ENCODE measurements around the gene RPN1. TPM values are rescaled to one million over a fixed set of nuclear protein-coding genes. Genes with fewer than 3 reads are reported as not detected.

Gene RPN1
- total and polyA plus RNA-seq, 4 donors, result 132 to 407 (median 249) TPM

DNA sequence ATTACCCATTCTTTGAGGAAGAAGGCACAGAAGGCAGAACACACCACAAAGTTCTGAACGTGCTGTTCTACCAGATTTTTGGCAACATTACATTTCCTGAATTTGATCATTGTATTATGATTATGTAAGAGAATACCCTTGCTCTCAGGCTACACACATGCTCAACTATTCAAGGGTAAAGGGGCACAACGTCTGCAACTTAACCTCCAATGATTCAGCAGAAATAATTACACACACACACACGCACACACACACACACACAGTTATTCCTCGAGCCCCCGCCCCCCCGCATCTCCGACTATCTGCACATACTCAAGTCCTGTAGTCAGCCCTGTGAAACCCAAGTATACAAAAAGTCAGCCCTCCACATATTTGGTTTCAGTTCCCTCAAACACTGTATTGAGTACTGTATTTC is 26.8 kb downstream of the RPN1 start:
- no peak overlapping the region for H3K4me3 ChIP-seq (ENCODE audit: low read depth in 1 of 3, low read length in 3 of 3)
- no peak overlapping the region for H3K27ac ChIP-seq (ENCODE audit: low read depth in 1 of 2, low read length in 2 of 2)
- peaks cover 29 to 75% (median 48%) of the 10 kb centered on the region in 4 donors for H3K36me3 ChIP-seq (ENCODE audit: control insufficient read depth in 4 of 4, insufficient read depth in 3 of 4, low read depth in 1 of 4, low read length in 3 of 4)
- WGBS, result 64% methylated on average over 7 of the region's 7 CpGs
- peaks cover 0 to 9% (median 8%) of the 10 kb centered on the region in 4 donors for H3K4me1 ChIP-seq (ENCODE audit: control insufficient read depth in 4 of 4, insufficient read depth in 4 of 4, low read length in 3 of 4)
- H3K9me3 ChIP-seq (ENCODE audit: control insufficient read depth in 4 of 4, low read length in 3 of 4), result no peaks in the 10 kb centered on the region
- H3K27me3 ChIP-seq (ENCODE audit: control insufficient read depth in 4 of 4, insufficient read depth in 4 of 4, low read length in 3 of 4), result no peaks in the 10 kb centered on the region
- DNase-seq (ENCODE audit: low spot score), result no peak
- TF ChIP-seq FOXA2 (IDR thresholded peaks at IDR 0.05) (no peak), HNF4A (conservative IDR thresholded peaks at IDR 0.05) (no peak), NR2F2 (IDR thresholded peaks at IDR 0.05) (no peak), SP1 (IDR thresholded peaks at IDR 0.05) (peak; percentile 8)
- TF ChIP-seq, protein P1, sequence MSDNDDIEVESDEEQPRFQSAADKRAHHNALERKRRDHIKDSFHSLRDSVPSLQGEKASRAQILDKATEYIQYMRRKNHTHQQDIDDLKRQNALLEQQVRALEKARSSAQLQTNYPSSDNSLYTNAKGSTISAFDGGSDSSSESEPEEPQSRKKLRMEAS (IDR thresholded peaks at IDR 0.05), result no peak
- H3K9ac ChIP-seq (ENCODE audit: low read depth in 1 of 2, low read length in 2 of 2), result no peak overlapping the region

GRCh38 chr3:128621931-128622330 is 28.7 kb downstream of the RPN1 start:
- Histone ChIP-seq H3K9me3 (ENCODE audit: control insufficient read depth in 4 of 4, low read length in 3 of 4) (no peaks in the 10 kb centered on the region), H3K9ac (ENCODE audit: low read depth in 1 of 2, low read length in 2 of 2) (no peak overlapping the region), H3K27ac (ENCODE audit: low read depth in 1 of 2, low read length in 2 of 2) (no peak overlapping the region), H3K4me3 (ENCODE audit: low read depth in 1 of 3, low read length in 3 of 3) (no peak overlapping the region), H3K27me3 (ENCODE audit: control insufficient read depth in 4 of 4, insufficient read depth in 4 of 4, low read length in 3 of 4) (no peaks in the 10 kb centered on the region), H3K4me1 (ENCODE audit: control insufficient read depth in 4 of 4, insufficient read depth in 4 of 4, low read length in 3 of 4) (peaks cover 2 to 22% (median 19%) of the 10 kb centered on the region in 4 donors), H3K36me3 (ENCODE audit: control insufficient read depth in 4 of 4, insufficient read depth in 3 of 4, low read depth in 1 of 4, low read length in 3 of 4) (peaks cover 29 to 62% (median 46%) of the 10 kb centered on the region in 4 donors)
- TF ChIP-seq RXRA (IDR thresholded peaks at IDR 0.05) (no peak), FOXA1 (IDR thresholded peaks at IDR 0.05) (no peak), HNF4G (IDR thresholded peaks at IDR 0.05) (no peak), NR2F2 (IDR thresholded peaks at IDR 0.05) (no peak), ATF3 (IDR thresholded peaks at IDR 0.05) (no peak), TAF1 (conservative IDR thresholded peaks at IDR 0.05) (no peak), EGR1 (IDR thresholded peaks at IDR 0.05; ENCODE audit: low read depth in 2 of 2) (no peak), GABPA (IDR thresholded peaks at IDR 0.05 in 1 of 2, conservative IDR thresholded peaks at IDR 0.05 in 1 of 2) (no peak), YY1 (IDR thresholded peaks at IDR 0.05) (no peak), JUND (IDR thresholded peaks at IDR 0.05) (no peak), REST (IDR thresholded peaks at IDR 0.05) (no peak), FOXA2 (IDR thresholded peaks at IDR 0.05) (no peak), RAD21 (IDR thresholded peaks at IDR 0.05) (no peak), SP1 (IDR thresholded peaks at IDR 0.05) (no peak), HNF4A (conservative IDR thresholded peaks at IDR 0.05) (no peak)
- TF ChIP-seq, protein P2, sequence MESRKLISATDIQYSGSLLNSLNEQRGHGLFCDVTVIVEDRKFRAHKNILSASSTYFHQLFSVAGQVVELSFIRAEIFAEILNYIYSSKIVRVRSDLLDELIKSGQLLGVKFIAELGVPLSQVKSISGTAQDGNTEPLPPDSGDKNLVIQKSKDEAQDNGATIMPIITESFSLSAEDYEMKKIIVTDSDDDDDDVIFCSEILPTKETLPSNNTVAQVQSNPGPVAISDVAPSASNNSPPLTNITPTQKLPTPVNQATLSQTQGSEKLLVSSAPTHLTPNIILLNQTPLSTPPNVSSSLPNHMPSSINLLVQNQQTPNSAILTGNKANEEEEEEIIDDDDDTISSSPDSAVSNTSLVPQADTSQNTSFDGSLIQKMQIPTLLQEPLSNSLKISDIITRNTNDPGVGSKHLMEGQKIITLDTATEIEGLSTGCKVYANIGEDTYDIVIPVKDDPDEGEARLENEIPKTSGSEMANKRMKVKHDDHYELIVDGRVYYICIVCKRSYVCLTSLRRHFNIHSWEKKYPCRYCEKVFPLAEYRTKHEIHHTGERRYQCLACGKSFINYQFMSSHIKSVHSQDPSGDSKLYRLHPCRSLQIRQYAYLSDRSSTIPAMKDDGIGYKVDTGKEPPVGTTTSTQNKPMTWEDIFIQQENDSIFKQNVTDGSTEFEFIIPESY (IDR thresholded peaks at IDR 0.05), result no peak
- TF ChIP-seq, protein P1 (IDR thresholded peaks at IDR 0.05), result no peak
- TF ChIP-seq, protein P3, sequence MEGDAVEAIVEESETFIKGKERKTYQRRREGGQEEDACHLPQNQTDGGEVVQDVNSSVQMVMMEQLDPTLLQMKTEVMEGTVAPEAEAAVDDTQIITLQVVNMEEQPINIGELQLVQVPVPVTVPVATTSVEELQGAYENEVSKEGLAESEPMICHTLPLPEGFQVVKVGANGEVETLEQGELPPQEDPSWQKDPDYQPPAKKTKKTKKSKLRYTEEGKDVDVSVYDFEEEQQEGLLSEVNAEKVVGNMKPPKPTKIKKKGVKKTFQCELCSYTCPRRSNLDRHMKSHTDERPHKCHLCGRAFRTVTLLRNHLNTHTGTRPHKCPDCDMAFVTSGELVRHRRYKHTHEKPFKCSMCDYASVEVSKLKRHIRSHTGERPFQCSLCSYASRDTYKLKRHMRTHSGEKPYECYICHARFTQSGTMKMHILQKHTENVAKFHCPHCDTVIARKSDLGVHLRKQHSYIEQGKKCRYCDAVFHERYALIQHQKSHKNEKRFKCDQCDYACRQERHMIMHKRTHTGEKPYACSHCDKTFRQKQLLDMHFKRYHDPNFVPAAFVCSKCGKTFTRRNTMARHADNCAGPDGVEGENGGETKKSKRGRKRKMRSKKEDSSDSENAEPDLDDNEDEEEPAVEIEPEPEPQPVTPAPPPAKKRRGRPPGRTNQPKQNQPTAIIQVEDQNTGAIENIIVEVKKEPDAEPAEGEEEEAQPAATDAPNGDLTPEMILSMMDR (IDR thresholded peaks at IDR 0.05; ENCODE audit: low read depth, low read length, missing input control), result no peak
- DNase-seq (ENCODE audit: low spot score), result no peak
- 96% methylated on average over 9 of the region's 9 CpGs for WGBS
